Measurements from ENCODE around the gene DFFB. TPM values are rescaled to one million over a fixed set of nuclear protein-coding genes. Genes with fewer than 3 reads are reported as not detected.
"Not testable (repeated sequence)": the region's sequence is repeated elsewhere in the genome, so short reads cannot be mapped to it uniquely, and the experiment has no call there.

DFFB gene, protein sequence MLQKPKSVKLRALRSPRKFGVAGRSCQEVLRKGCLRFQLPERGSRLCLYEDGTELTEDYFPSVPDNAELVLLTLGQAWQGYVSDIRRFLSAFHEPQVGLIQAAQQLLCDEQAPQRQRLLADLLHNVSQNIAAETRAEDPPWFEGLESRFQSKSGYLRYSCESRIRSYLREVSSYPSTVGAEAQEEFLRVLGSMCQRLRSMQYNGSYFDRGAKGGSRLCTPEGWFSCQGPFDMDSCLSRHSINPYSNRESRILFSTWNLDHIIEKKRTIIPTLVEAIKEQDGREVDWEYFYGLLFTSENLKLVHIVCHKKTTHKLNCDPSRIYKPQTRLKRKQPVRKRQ
- total RNA-seq (2022) = 4.5 and 4.8 TPM in 2 replicates
- percentile 39 among the genes with signal in this experiment for Bru-seq, nascent RNA
- BruChase-seq, experiment 1, labeled RNA remaining after a 6-hour chase = percentile 45 among the genes with signal in this experiment
- BruChase-seq, experiment 2, labeled RNA remaining after a 2-hour chase = percentile 53 among the genes with signal in this experiment
- long read RNA-seq, partial matches to known transcripts = 1 of 6 reads
- long read RNA-seq, other reads (novel, unspliced or antisense) = 0 of 6 reads

- TF ChIP-seq CTCF (IDR thresholded peaks at IDR 0.05; ENCODE audit: unreplicated experiment) = no peak
- no peaks in the 10 kb centered on the region for H3K9me3 Mint-ChIP-seq (ENCODE audit: unreplicated experiment)
- peak within 1 kb of the TSS; percentile 97 for H3K4me3 Mint-ChIP-seq (ENCODE audit: unreplicated experiment)
- H3K36me3 Mint-ChIP-seq (ENCODE audit: insufficient read depth, unreplicated experiment) = peaks cover 5% of the 10 kb centered on the region
- ChIA-PET CTCF (interaction anchor here (0.6 to 2.0 kb wide), 9 partner anchors 11 to 1716 kb away, joined by 3 to 8 read pairs (median 3); partner anchors contain the start of gene LRRC47), POLR2A (interaction anchor here (0.6 to 3.3 kb wide), 9 partner anchors 9 to 1466 kb away, joined by 3 to 47 read pairs (median 4); partner anchors contain the start of genes C1orf174, LRRC47, MORN1 and RER1)
- H3K27me3 Mint-ChIP-seq (ENCODE audit: insufficient read depth, unreplicated experiment) = no peaks in the 10 kb centered on the region
- peak; percentile 98 for DNase-seq (ENCODE audit: unreplicated experiment)
- intact Hi-C loops (cut with micrococcal nuclease) = loop anchor here (1.0 kb wide), 1 partner anchor 43 kb away; the partner anchor contains the start of gene C1orf174
- H3K4me1 Mint-ChIP-seq (ENCODE audit: insufficient read depth, unreplicated experiment) = peaks cover 15% of the 10 kb centered on the region
- H3K27ac Mint-ChIP-seq (ENCODE audit: low read depth, unreplicated experiment) = peak within 1 kb of the TSS; percentile 84
- no TSS peak for BruUV-seq (replicated peaks)
Observed at GRCh38 chr1:3856923-3857790, at the start of gene DFFB, which contains the start of gene CEP104. DFFB (plus strand) TSS chr1:3857476; CDS start chr1:3857604, 128 bp downstream. CEP104 (minus strand) TSS chr1:3857211; CDS start chr1:3852407, 4,804 bp downstream.

- TF ChIP-seq CTCF (IDR thresholded peaks at IDR 0.05; ENCODE audit: unreplicated experiment) = no peak
- no peak overlapping the region for H3K4me3 Mint-ChIP-seq (ENCODE audit: unreplicated experiment)
Observed at GRCh38 chr1:3807769-3808168, 49.5 kb upstream of the DFFB start.

GRCh38 chr1:3809680-3810079 is 47.6 kb upstream of the DFFB start:
- H3K27ac Mint-ChIP-seq (ENCODE audit: low read depth, unreplicated experiment) = no peak overlapping the region
- no peak overlapping the region for H3K4me3 Mint-ChIP-seq (ENCODE audit: unreplicated experiment)
- no peaks in the 10 kb centered on the region for H3K4me1 Mint-ChIP-seq (ENCODE audit: insufficient read depth, unreplicated experiment)
- CTCF ChIA-PET = interaction anchor here (0.6 kb wide), 1 partner anchor 272 kb away, joined by 4 read pairs; no protein-coding TSS in a partner anchor
- BruUV-seq (replicated peaks) = no TSS peak
- intact Hi-C loops (cut with micrococcal nuclease) = no loop called here
- POLR2A ChIA-PET = interaction anchor here (0.6 kb wide), 1 partner anchor 20 kb away, joined by 3 read pairs; no protein-coding TSS in a partner anchor
- H3K27me3 Mint-ChIP-seq (ENCODE audit: insufficient read depth, unreplicated experiment) = no peaks in the 10 kb centered on the region
- no peaks in the 10 kb centered on the region for H3K9me3 Mint-ChIP-seq (ENCODE audit: unreplicated experiment)
- no peak for TF ChIP-seq CTCF (IDR thresholded peaks at IDR 0.05; ENCODE audit: unreplicated experiment)
- DNase-seq (ENCODE audit: unreplicated experiment) = no peak
- H3K36me3 Mint-ChIP-seq (ENCODE audit: insufficient read depth, unreplicated experiment) = peaks cover 12% of the 10 kb centered on the region

More at GRCh38 chr1:3807769-3808168, 49.5 kb upstream of the DFFB start:
- no TSS peak for BruUV-seq (replicated peaks)
- DNase-seq (ENCODE audit: unreplicated experiment) = no peak
- Mint-ChIP-seq H3K36me3 (ENCODE audit: insufficient read depth, unreplicated experiment) (peaks cover 6% of the 10 kb centered on the region), H3K27me3 (ENCODE audit: insufficient read depth, unreplicated experiment) (no peaks in the 10 kb centered on the region), H3K27ac (ENCODE audit: low read depth, unreplicated experiment) (no peak overlapping the region), H3K9me3 (ENCODE audit: unreplicated experiment) (no peaks in the 10 kb centered on the region), H3K4me1 (ENCODE audit: insufficient read depth, unreplicated experiment) (no peaks in the 10 kb centered on the region)
- intact Hi-C loops (cut with micrococcal nuclease) = no loop called here
- POLR2A ChIA-PET = no interaction called here
- CTCF ChIA-PET = interaction anchor here (0.6 to 1.4 kb wide), 3 partner anchors 8 to 993 kb away, joined by 3 read pairs; no protein-coding TSS in a partner anchor

- intact Hi-C loops (cut with micrococcal nuclease); BruUV-seq (replicated peaks); H3K27ac Mint-ChIP-seq (ENCODE audit: low read depth, unreplicated experiment); DNase-seq (ENCODE audit: unreplicated experiment); H3K4me3 Mint-ChIP-seq (ENCODE audit: unreplicated experiment); H3K4me1 Mint-ChIP-seq (ENCODE audit: insufficient read depth, unreplicated experiment); H3K27me3 Mint-ChIP-seq (ENCODE audit: insufficient read depth, unreplicated experiment); H3K9me3 Mint-ChIP-seq (ENCODE audit: unreplicated experiment): not testable (repeated sequence)
- POLR2A ChIA-PET = interaction anchor here (0.6 kb wide), 1 partner anchor 20 kb away, joined by 3 read pairs; no protein-coding TSS in a partner anchor
- H3K36me3 Mint-ChIP-seq (ENCODE audit: insufficient read depth, unreplicated experiment) = peaks cover 14% of the 10 kb centered on the region
- CTCF ChIA-PET = interaction anchor here (0.6 to 1.0 kb wide), 2 partner anchors 8 to 273 kb away, joined by 4 read pairs; no protein-coding TSS in a partner anchor
Observed at GRCh38 chr1:3810149-3810761, 47.0 kb upstream of the DFFB start.

Measured in MCF 10A (cell line).